Mammary epithelial cell (primary cell): ENCODE data around the gene PPP1R7.
"Not testable (repeated sequence)": the region's sequence is repeated elsewhere in the genome, so short reads cannot be mapped to it uniquely, and the experiment has no call there.

Experiments used
- CTCF ChIP-seq, 2 donors: IDR thresholded peaks in 1 of 2; conservative IDR thresholded peaks in 1 of 2; 2 replicates each; pipeline ENCODE4 v1.5.1; 2011 to 2012; ENCODE audit warnings: inconsistent platforms in 2 of 2, low read length in 2 of 2, mild to moderate bottlenecking in 2 of 2, control low read depth in 1 of 2, low read depth in 1 of 2; ENCODE audit not compliant: insufficient read depth in 1 of 2; ENCODE audit errors: extremely low read depth in 1 of 2
- EZH2 ChIP-seq: IDR thresholded peaks from 2 replicates; pipeline ENCODE4 v1.6.1; 2012; ENCODE audit warnings: low read length, inconsistent platforms, borderline replicate concordance

GRCh38 chr2:241104611-241105010, 45.7 kb upstream of the PPP1R7 start:
- TF ChIP-seq CTCF (conservative IDR thresholded peaks at IDR 0.05 in 1 of 2, IDR thresholded peaks at IDR 0.05 in 1 of 2; ENCODE audit: extremely low read depth in 1 of 2, insufficient read depth in 1 of 2, low read depth in 1 of 2, low read length in 2 of 2); EZH2: not testable (repeated sequence)
